Liver (tissue), 9 donors: ENCODE results near the gene SLFN11. TPM values are rescaled to one million over a fixed set of nuclear protein-coding genes. Genes with fewer than 3 reads are reported as not detected.
"Not testable (repeated sequence)": the region's sequence is repeated elsewhere in the genome, so short reads cannot be mapped to it uniquely, and the experiment has no call there.

Source experiments
- DNase-seq: peaks from one replicate; pipeline ENCODE4 v3.0.0-alpha.2; 2017; ENCODE audit warnings: low spot score
- H3K27ac ChIP-seq, 2 donors: one replicate each; pipeline ENCODE4 v1.7.0; 2013; ENCODE audit warnings: inconsistent platforms in 2 of 2, low read length in 2 of 2, control low read depth in 1 of 2, low read depth in 1 of 2, mild to moderate bottlenecking in 1 of 2
- H3K27me3 ChIP-seq, 4 donors: one replicate each; pipeline versions ENCODE4 v1.6.1 to v1.7.0; 2013; ENCODE audit warnings: low read length in 3 of 4, inconsistent platforms in 1 of 4, mild to moderate bottlenecking in 1 of 4, moderate library complexity in 1 of 4; ENCODE audit not compliant: control insufficient read depth in 4 of 4, insufficient read depth in 4 of 4
- H3K36me3 ChIP-seq, 4 donors: one replicate each; pipeline versions ENCODE4 v1.6.1 to v1.7.0; 2013; ENCODE audit warnings: low read length in 3 of 4, mild to moderate bottlenecking in 3 of 4, low read depth in 1 of 4, moderate library complexity in 1 of 4; ENCODE audit not compliant: control insufficient read depth in 4 of 4, insufficient read depth in 3 of 4
- H3K4me1 ChIP-seq, 4 donors: one replicate each; pipeline versions ENCODE4 v1.6.1 to v1.7.0; 2013; ENCODE audit warnings: low read length in 3 of 4, mild to moderate bottlenecking in 3 of 4, moderate library complexity in 1 of 4; ENCODE audit not compliant: control insufficient read depth in 4 of 4, insufficient read depth in 4 of 4
- H3K4me3 ChIP-seq, 3 donors: one replicate each; pipeline versions ENCODE4 v1.6.1 to v1.7.0; 2013; ENCODE audit warnings: low read length in 3 of 3, control low read depth in 1 of 3, low read depth in 1 of 3, mild to moderate bottlenecking in 1 of 3
- H3K9ac ChIP-seq, 2 donors: one replicate each; pipeline ENCODE4 v1.7.0; 2013; ENCODE audit warnings: low read length in 2 of 2, mild to moderate bottlenecking in 2 of 2, moderate library complexity in 2 of 2, control low read depth in 1 of 2, low read depth in 1 of 2
- H3K9me3 ChIP-seq, 4 donors: one replicate each; pipeline versions ENCODE4 v1.6.1 to v1.7.0; 2013; ENCODE audit warnings: low read length in 3 of 4; ENCODE audit not compliant: control insufficient read depth in 4 of 4
- CTCF ChIP-seq: fragments of 150-350 bp; IDR thresholded peaks from 2 replicates; pipeline ENCODE4 v1.5.1; 2017; ENCODE audit warnings: improper control_type of control experiment, low read depth, low read length; ENCODE audit not compliant: missing input control
- EGR1 ChIP-seq, 2 donors: IDR thresholded peaks; 2 replicates each; pipeline ENCODE4 v1.6.1; 2016 to 2018; ENCODE audit warnings: antibody characterized with exemption in 2 of 2, low read depth in 2 of 2
- FOXA1 ChIP-seq: IDR thresholded peaks from 2 replicates; pipeline ENCODE4 v1.6.1; 2016; ENCODE audit warnings: antibody characterized with exemption
- FOXA2 ChIP-seq: IDR thresholded peaks from 2 replicates; pipeline ENCODE4 v1.6.1; 2016; ENCODE audit warnings: antibody characterized with exemption
- GABPA ChIP-seq, 2 donors: IDR thresholded peaks in 1 of 2; conservative IDR thresholded peaks in 1 of 2; 2 replicates each; pipeline ENCODE4 v1.6.1; 2016; ENCODE audit warnings: antibody characterized with exemption in 2 of 2, mild to moderate bottlenecking in 1 of 2, moderate library complexity in 1 of 2
- HNF4A ChIP-seq, 2 donors: conservative IDR thresholded peaks; 2 replicates each; pipeline ENCODE4 v1.6.1; 2016; ENCODE audit warnings: antibody characterized with exemption in 2 of 2, mild to moderate bottlenecking in 2 of 2
- HNF4G ChIP-seq: IDR thresholded peaks from 2 replicates; pipeline ENCODE4 v1.6.1; 2016; ENCODE audit warnings: antibody characterized with exemption
- JUND ChIP-seq, 2 donors: IDR thresholded peaks; 2 replicates each; pipeline ENCODE4 v1.6.1; 2016; ENCODE audit warnings: antibody characterized with exemption in 2 of 2
- NR2F2 ChIP-seq: IDR thresholded peaks from 2 replicates; pipeline ENCODE4 v1.6.1; 2016; ENCODE audit warnings: antibody characterized with exemption
- REST ChIP-seq: IDR thresholded peaks from 2 replicates; pipeline ENCODE4 v1.6.1; 2016; ENCODE audit warnings: antibody characterized with exemption, mild to moderate bottlenecking
- RXRA ChIP-seq, 2 donors: IDR thresholded peaks; 2 replicates each; pipeline ENCODE4 v1.6.1; 2017 to 2018; ENCODE audit warnings: antibody characterized with exemption in 2 of 2, mild to moderate bottlenecking in 1 of 2
- SP1 ChIP-seq: IDR thresholded peaks from 2 replicates; pipeline ENCODE4 v1.6.1; 2018; ENCODE audit warnings: antibody characterized with exemption, mild to moderate bottlenecking
- TAF1 ChIP-seq: conservative IDR thresholded peaks from 2 replicates; pipeline ENCODE4 v1.6.1; 2016; ENCODE audit warnings: antibody characterized with exemption, mild to moderate bottlenecking
- YY1 ChIP-seq: IDR thresholded peaks from 2 replicates; pipeline ENCODE4 v1.6.1; 2016; ENCODE audit warnings: antibody characterized with exemption, mild to moderate bottlenecking
- WGBS: extraction: QIAGEN DNeasy Blood & Tissue Kit; methylation state at CpG from one replicate; pipeline ENCODE4 v1.1.7; 2013; 5-methylcytosine and 5-hydroxymethylcytosine counted together
- polyA plus RNA-seq, 2 donors: library from polyadenylated mRNA; stranded (reverse) in 1 of 2; unstranded in 1 of 2; fragments of 200-250 nt in 1 of 2; fragments of >200 nt in 1 of 2; fragmentation: Nextera tagmentation in 1 of 2; extraction: Ambion mirVana in 1 of 2; gene quantifications; one replicate each; pipeline versions ENCODE4 v1.2.1 to v1.2.3, GENCODE V29; 2013 to 2015
- total RNA-seq, 2 donors: library from RNA; depleted of rRNA; stranded (reverse); fragments of >200 nt; gene quantifications; one replicate each; pipeline ENCODE4 v1.2.3, GENCODE V29; 2014
- TF ChIP-seq, protein P1 (sequence below): IDR thresholded peaks from 2 replicates; pipeline ENCODE4 v1.6.1; 2016; ENCODE audit warnings: antibody characterized with exemption
- TF ChIP-seq, protein P2 (sequence below): IDR thresholded peaks from 2 replicates; pipeline ENCODE4 v1.6.1; 2016; ENCODE audit warnings: antibody characterized with exemption
- TF ChIP-seq, protein P3 (sequence below): IDR thresholded peaks from 2 replicates; pipeline ENCODE4 v1.6.1; 2016; ENCODE audit warnings: antibody characterized with exemption
- donor health status: healthy.
- donor health status: healthy.
- donor health status: healthy.
- donor health status: healthy.
- donor health status: healthy.

SLFN11 gene
- total and polyA plus RNA-seq, 4 donors, result 1.6 to 18.7 (median 6.2) TPM

DNA sequence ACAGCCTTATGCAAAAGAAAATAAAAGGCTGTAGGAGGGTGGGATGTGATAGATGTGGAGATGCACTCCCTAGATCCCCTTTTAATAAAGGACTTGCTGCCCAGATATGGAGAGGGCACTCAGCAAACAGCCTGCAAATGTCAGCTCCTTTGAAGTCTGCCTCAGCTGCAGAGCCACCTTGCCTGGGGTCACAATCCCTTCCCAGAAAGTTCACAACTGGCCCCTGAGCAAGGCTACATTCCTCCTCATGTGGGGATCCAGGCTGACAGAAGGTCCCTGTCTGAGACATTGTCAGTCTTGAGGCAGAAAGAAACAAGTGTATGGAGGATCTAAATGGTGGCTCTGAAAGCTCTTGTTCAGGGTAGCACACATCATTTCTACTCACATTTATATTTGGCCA is 36.1 kb downstream of the SLFN11 start:
- Histone ChIP-seq H3K9me3 (no peaks in the 10 kb centered on the region), H3K9ac (no peak overlapping the region), H3K36me3 (no peaks in the 10 kb centered on the region), H3K4me1 (no peaks in the 10 kb centered on the region), H3K4me3 (no peak overlapping the region), H3K27me3 (peaks cover 0 to 6% (median 3%) of the 10 kb centered on the region in 4 donors), H3K27ac (no peak overlapping the region)
- TF ChIP-seq FOXA1 (no peak), HNF4G (no peak), NR2F2 (no peak), RXRA (IDR thresholded peaks at IDR 0.05) (no peak), YY1 (no peak), FOXA2 (no peak), REST (no peak), SP1 (no peak)
- TF ChIP-seq, protein P1, sequence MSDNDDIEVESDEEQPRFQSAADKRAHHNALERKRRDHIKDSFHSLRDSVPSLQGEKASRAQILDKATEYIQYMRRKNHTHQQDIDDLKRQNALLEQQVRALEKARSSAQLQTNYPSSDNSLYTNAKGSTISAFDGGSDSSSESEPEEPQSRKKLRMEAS, result no peak
- TF ChIP-seq, protein P2, sequence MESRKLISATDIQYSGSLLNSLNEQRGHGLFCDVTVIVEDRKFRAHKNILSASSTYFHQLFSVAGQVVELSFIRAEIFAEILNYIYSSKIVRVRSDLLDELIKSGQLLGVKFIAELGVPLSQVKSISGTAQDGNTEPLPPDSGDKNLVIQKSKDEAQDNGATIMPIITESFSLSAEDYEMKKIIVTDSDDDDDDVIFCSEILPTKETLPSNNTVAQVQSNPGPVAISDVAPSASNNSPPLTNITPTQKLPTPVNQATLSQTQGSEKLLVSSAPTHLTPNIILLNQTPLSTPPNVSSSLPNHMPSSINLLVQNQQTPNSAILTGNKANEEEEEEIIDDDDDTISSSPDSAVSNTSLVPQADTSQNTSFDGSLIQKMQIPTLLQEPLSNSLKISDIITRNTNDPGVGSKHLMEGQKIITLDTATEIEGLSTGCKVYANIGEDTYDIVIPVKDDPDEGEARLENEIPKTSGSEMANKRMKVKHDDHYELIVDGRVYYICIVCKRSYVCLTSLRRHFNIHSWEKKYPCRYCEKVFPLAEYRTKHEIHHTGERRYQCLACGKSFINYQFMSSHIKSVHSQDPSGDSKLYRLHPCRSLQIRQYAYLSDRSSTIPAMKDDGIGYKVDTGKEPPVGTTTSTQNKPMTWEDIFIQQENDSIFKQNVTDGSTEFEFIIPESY, result no peak
- DNase-seq, result no peak

DNA sequence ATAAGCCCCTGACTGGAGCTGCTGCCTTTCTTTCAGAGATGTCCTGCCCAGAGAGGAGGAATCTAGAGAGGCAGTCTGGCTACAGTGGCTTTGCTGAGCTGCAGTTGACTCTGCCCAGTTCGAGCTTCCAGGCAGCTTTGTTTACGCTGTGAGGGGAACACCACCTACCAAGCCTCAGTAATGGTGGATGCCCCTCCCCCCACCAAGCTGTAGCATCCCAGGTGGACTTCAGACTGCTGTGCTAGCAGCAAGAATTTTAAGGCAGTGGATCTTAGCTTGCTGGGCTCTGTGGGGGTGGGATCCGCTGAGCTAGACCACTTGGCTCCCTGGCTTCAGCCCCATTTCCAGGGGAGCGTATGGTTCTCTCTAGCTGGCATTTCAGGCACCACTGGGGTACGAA is 39.8 kb downstream of the SLFN11 start:
- not testable (repeated sequence) for H3K27me3 ChIP-seq, H3K9ac ChIP-seq, H3K27ac ChIP-seq, H3K4me3 ChIP-seq, DNase-seq, H3K9me3 ChIP-seq, H3K4me1 ChIP-seq, H3K36me3 ChIP-seq
- WGBS, result 72% methylated on average over 5 of the region's 5 CpGs

DNA sequence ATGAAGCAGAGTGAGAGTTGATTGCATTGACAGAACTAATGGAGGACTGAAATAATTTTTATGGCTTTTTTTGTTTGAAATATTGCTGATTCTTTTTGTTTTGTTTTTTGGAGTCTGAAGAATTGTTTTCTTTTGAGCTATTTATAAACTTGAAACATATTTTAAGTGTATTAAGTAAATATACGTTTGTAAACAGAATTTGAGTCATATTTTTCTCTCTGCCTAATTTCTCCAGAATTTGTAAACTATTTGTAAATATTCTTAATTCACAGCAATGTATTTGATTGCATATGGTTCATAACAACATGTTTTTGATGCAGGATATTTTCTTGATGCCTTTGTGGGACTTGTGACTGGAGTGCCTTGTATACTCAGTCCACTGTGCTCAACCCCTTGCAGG is 50.7 kb downstream of the SLFN11 start:
- Histone ChIP-seq H3K27me3 (peaks cover 0 to 5% (median 0%) of the 10 kb centered on the region in 4 donors), H3K9ac (no peak overlapping the region), H3K9me3 (peaks cover 0 to 4% (median 0%) of the 10 kb centered on the region in 4 donors), H3K4me3 (no peak overlapping the region), H3K4me1 (no peaks in the 10 kb centered on the region), H3K36me3 (no peaks in the 10 kb centered on the region), H3K27ac (no peak overlapping the region)
- WGBS, result 68% methylated on average over 1 of the region's 1 CpG
- DNase-seq, result no peak
- no peak for TF ChIP-seq FOXA1
- no peak for TF ChIP-seq NR2F2
- no peak for TF ChIP-seq RXRA (IDR thresholded peaks at IDR 0.05)
- TF ChIP-seq CTCF, result no peak
- TF ChIP-seq, protein P3, sequence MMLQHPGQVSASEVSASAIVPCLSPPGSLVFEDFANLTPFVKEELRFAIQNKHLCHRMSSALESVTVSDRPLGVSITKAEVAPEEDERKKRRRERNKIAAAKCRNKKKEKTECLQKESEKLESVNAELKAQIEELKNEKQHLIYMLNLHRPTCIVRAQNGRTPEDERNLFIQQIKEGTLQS, result no peak
- TF ChIP-seq EGR1 (IDR thresholded peaks at IDR 0.05; ENCODE audit: low read depth in 2 of 2), result no peak
- no peak for TF ChIP-seq SP1
- no peak for TF ChIP-seq TAF1
- TF ChIP-seq HNF4A (conservative IDR thresholded peaks at IDR 0.05), result no peak
- TF ChIP-seq GABPA (IDR thresholded peaks at IDR 0.05 in 1 of 2, conservative IDR thresholded peaks at IDR 0.05 in 1 of 2), result no peak
- TF ChIP-seq, protein P2, result no peak
- TF ChIP-seq, protein P1, result no peak
- TF ChIP-seq JUND (IDR thresholded peaks at IDR 0.05), result no peak
